GM23338 (cell line): ENCODE measurements around the gene CCSER2. TPM values are rescaled to one million over a fixed set of nuclear protein-coding genes. Genes with fewer than 3 reads are reported as not detected.

Experiments
- ATAC-seq: fragments of 200-7000 bp; cut with Tn5 transposase; 3 replicates; pipeline ENCODE4 v1.9.1; 2020
- DNase-seq: peaks from one replicate; pipeline ENCODE4 v3.0.0-alpha.2; 2015; ENCODE audit warnings: low spot score
- H2AFZ ChIP-seq: fragments of 200-600 bp; sonication (generic); 2 replicates; pipeline ENCODE4 v1.8.0; 2016; ENCODE audit warnings: antibody characterized with exemption, mild to moderate bottlenecking, moderate library complexity
- H3F3A ChIP-seq: fragments of 200-600 bp; sonication (generic); replicated peaks from 2 replicates; pipeline ENCODE4 v1.8.0; 2017; ENCODE audit warnings: antibody characterized with exemption, mixed run types, low read depth
- H3K27ac ChIP-seq: fragments of 200-600 bp; sonication (generic); 2 replicates; pipeline ENCODE4 v1.6.1; 2016; ENCODE audit warnings: low read depth
- H3K27me3 ChIP-seq: fragments of 200-600 bp; sonication (generic); 2 replicates; pipeline ENCODE4 v1.8.0; 2016; ENCODE audit warnings: mild to moderate bottlenecking, mixed run types, moderate library complexity; ENCODE audit not compliant: insufficient read depth
- H3K36me3 ChIP-seq: fragments of 200-600 bp; sonication (generic); 2 replicates; pipeline ENCODE4 v1.8.0; 2016; ENCODE audit warnings: mild to moderate bottlenecking; ENCODE audit not compliant: insufficient read depth
- H3K4me1 ChIP-seq: fragments of 200-600 bp; sonication (generic); 2 replicates; pipeline ENCODE4 v1.8.0; 2016; ENCODE audit warnings: mild to moderate bottlenecking, moderate library complexity; ENCODE audit not compliant: insufficient read depth
- H3K4me2 ChIP-seq: fragments of 200-600 bp; sonication (generic); 2 replicates; pipeline ENCODE4 v1.7.1; 2017; ENCODE audit warnings: mixed run types
- H3K4me3 ChIP-seq: fragments of 200-600 bp; sonication (generic); 2 replicates; pipeline ENCODE4 v1.6.1; 2016; ENCODE audit warnings: mixed run types
- H3K79me2 ChIP-seq: fragments of 200-600 bp; sonication (generic); replicated peaks from 2 replicates; pipeline ENCODE4 v1.8.0; 2017; ENCODE audit warnings: mild to moderate bottlenecking; ENCODE audit not compliant: insufficient read depth
- H3K9me2 ChIP-seq: fragments of 200-600 bp; sonication (generic); 2 replicates; pipeline ENCODE4 v1.8.0; 2017; ENCODE audit not compliant: insufficient read depth
- H4K20me1 ChIP-seq: fragments of 200-600 bp; sonication (generic); replicated peaks from 2 replicates; pipeline ENCODE4 v1.8.0; 2017; ENCODE audit warnings: mild to moderate bottlenecking; ENCODE audit not compliant: insufficient read depth
- H3K27ac Mint-ChIP-seq: 2 replicates; pipeline ENCODE4 v1.8.0; 2020; ENCODE audit warnings: inconsistent platforms, mild to moderate bottlenecking, moderate library complexity, mixed read lengths
- H3K27me3 Mint-ChIP-seq: 3 replicates; pipeline ENCODE4 v1.8.0; 2022; ENCODE audit warnings: low read depth, mild to moderate bottlenecking, moderate library complexity, mixed read lengths, inconsistent platforms; ENCODE audit not compliant: insufficient read depth, poor library complexity
- H3K36me3 Mint-ChIP-seq: 3 replicates; pipeline ENCODE4 v1.8.0; 2021; ENCODE audit warnings: low read depth, mild to moderate bottlenecking, inconsistent platforms, moderate library complexity, mixed read lengths
- H3K4me1 Mint-ChIP-seq: 3 replicates; pipeline ENCODE4 v1.8.0; 2020; ENCODE audit warnings: mild to moderate bottlenecking, inconsistent platforms, mixed read lengths
- H3K4me3 Mint-ChIP-seq: 3 replicates; pipeline ENCODE4 v1.8.0; 2021; ENCODE audit warnings: moderate library complexity, mild to moderate bottlenecking, inconsistent platforms, mixed read lengths
- H3K9me3 Mint-ChIP-seq: 3 replicates; pipeline ENCODE4 v1.8.0; 2020; ENCODE audit warnings: moderate library complexity, mild to moderate bottlenecking, inconsistent platforms, mixed read lengths
- NANOG ChIP-seq: IDR thresholded peaks from 2 replicates; pipeline ENCODE4 v1.6.1; 2016; ENCODE audit warnings: antibody characterized with exemption, borderline replicate concordance
- POLR2AphosphoS5 ChIP-seq: IDR thresholded peaks from 2 replicates; pipeline ENCODE4 v1.6.1; 2016; ENCODE audit warnings: antibody characterized with exemption, low read depth
- ZNF114 ChIP-seq: fragments of 250-450 bp; sonication (Bioruptor Pico); IDR thresholded peaks from 2 replicates; pipeline ENCODE4 v1.5.0; 2020; ENCODE audit warnings: mild to moderate bottlenecking, moderate library complexity
- ZNF331 ChIP-seq: fragments of 250-450 bp; sonication (Bioruptor Pico); IDR thresholded peaks from 2 replicates; pipeline ENCODE4 v1.5.0; 2020; ENCODE audit warnings: low read depth, mild to moderate bottlenecking, moderate library complexity
- polyA plus RNA-seq: library from polyadenylated mRNA; unstranded; fragments of >200 nt; fragmentation: Nextera tagmentation; extraction: Ambion mirVana; gene quantifications from 2 replicates; pipeline ENCODE4 v1.2.1, GENCODE V29; 2016
- total RNA-seq: library from RNA; depleted of rRNA; stranded (reverse); fragments of >200 nt; shearing (Covaris generic); gene quantifications from 2 replicates; pipeline ENCODE4 v1.2.3, GENCODE V29; 2014
- TF ChIP-seq, protein P1 (sequence below): IDR thresholded peaks from one replicate; pipeline ENCODE4 v1.6.1; 2018; ENCODE audit warnings: antibody characterized with exemption; ENCODE audit not compliant: unreplicated experiment
- TF ChIP-seq, protein P2 (sequence below): fragments of 250-450 bp; sonication (Bioruptor Pico); IDR thresholded peaks from 2 replicates; pipeline ENCODE4 v1.5.0; 2020; ENCODE audit warnings: mild to moderate bottlenecking, moderate library complexity
- TF ChIP-seq, protein P3 (sequence below): IDR thresholded peaks from 2 replicates; pipeline ENCODE4 v1.6.1; 2016; ENCODE audit warnings: antibody characterized with exemption

The CCSER2 gene
- total and polyA plus RNA-seq, 2 experiments from 2014 or later: 30.6 to 37.2 TPM

DNA sequence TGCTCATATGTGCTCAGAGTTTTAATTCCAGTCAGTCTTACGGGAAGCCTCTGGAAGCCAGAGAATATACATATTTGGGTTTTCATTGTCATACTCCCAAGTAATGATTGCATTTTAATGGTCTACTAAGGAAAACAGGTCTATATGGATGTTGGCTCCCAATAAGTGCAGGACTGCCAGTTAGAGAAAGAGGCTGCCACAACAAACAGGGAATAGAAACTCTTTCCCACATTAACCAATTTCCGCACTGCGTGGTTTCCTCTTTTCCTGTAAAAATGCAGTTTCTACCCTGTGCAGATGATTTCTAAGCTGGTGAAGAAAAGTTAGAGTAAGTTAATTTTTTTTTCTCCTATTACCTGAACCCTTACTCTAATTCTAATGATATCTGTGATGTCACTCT, 78.2 kb downstream of the CCSER2 start:
- Histone ChIP-seq H3K27me3 (no peaks in the 10 kb centered on the region), H3K4me2 (no peak overlapping the region), H2AFZ (no peak overlapping the region), H3K9me2 (no peaks in the 10 kb centered on the region), H3K27ac (no peak overlapping the region), H3F3A (no peaks in the 10 kb centered on the region), H3K4me3 (no peak overlapping the region), H3K4me1 (peaks cover 2% of the 10 kb centered on the region; the same call in 1 of the 2 replicates), H4K20me1 (no peaks in the 10 kb centered on the region), H3K36me3 (no peaks in the 10 kb centered on the region), H3K79me2 (peaks cover 48% of the 10 kb centered on the region)
- peaks cover 2% of the 10 kb centered on the region; the same call in 1 of the 3 replicates for H3K4me1 Mint-ChIP-seq
- ATAC-seq (no peak), DNase-seq (no peak)
- TF ChIP-seq ZNF114 (CRISPR knock-in tag): no peak
- TF ChIP-seq, protein P1, sequence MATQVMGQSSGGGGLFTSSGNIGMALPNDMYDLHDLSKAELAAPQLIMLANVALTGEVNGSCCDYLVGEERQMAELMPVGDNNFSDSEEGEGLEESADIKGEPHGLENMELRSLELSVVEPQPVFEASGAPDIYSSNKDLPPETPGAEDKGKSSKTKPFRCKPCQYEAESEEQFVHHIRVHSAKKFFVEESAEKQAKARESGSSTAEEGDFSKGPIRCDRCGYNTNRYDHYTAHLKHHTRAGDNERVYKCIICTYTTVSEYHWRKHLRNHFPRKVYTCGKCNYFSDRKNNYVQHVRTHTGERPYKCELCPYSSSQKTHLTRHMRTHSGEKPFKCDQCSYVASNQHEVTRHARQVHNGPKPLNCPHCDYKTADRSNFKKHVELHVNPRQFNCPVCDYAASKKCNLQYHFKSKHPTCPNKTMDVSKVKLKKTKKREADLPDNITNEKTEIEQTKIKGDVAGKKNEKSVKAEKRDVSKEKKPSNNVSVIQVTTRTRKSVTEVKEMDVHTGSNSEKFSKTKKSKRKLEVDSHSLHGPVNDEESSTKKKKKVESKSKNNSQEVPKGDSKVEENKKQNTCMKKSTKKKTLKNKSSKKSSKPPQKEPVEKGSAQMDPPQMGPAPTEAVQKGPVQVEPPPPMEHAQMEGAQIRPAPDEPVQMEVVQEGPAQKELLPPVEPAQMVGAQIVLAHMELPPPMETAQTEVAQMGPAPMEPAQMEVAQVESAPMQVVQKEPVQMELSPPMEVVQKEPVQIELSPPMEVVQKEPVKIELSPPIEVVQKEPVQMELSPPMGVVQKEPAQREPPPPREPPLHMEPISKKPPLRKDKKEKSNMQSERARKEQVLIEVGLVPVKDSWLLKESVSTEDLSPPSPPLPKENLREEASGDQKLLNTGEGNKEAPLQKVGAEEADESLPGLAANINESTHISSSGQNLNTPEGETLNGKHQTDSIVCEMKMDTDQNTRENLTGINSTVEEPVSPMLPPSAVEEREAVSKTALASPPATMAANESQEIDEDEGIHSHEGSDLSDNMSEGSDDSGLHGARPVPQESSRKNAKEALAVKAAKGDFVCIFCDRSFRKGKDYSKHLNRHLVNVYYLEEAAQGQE: no peak
- no peak for TF ChIP-seq NANOG
- TF ChIP-seq, protein P2, sequence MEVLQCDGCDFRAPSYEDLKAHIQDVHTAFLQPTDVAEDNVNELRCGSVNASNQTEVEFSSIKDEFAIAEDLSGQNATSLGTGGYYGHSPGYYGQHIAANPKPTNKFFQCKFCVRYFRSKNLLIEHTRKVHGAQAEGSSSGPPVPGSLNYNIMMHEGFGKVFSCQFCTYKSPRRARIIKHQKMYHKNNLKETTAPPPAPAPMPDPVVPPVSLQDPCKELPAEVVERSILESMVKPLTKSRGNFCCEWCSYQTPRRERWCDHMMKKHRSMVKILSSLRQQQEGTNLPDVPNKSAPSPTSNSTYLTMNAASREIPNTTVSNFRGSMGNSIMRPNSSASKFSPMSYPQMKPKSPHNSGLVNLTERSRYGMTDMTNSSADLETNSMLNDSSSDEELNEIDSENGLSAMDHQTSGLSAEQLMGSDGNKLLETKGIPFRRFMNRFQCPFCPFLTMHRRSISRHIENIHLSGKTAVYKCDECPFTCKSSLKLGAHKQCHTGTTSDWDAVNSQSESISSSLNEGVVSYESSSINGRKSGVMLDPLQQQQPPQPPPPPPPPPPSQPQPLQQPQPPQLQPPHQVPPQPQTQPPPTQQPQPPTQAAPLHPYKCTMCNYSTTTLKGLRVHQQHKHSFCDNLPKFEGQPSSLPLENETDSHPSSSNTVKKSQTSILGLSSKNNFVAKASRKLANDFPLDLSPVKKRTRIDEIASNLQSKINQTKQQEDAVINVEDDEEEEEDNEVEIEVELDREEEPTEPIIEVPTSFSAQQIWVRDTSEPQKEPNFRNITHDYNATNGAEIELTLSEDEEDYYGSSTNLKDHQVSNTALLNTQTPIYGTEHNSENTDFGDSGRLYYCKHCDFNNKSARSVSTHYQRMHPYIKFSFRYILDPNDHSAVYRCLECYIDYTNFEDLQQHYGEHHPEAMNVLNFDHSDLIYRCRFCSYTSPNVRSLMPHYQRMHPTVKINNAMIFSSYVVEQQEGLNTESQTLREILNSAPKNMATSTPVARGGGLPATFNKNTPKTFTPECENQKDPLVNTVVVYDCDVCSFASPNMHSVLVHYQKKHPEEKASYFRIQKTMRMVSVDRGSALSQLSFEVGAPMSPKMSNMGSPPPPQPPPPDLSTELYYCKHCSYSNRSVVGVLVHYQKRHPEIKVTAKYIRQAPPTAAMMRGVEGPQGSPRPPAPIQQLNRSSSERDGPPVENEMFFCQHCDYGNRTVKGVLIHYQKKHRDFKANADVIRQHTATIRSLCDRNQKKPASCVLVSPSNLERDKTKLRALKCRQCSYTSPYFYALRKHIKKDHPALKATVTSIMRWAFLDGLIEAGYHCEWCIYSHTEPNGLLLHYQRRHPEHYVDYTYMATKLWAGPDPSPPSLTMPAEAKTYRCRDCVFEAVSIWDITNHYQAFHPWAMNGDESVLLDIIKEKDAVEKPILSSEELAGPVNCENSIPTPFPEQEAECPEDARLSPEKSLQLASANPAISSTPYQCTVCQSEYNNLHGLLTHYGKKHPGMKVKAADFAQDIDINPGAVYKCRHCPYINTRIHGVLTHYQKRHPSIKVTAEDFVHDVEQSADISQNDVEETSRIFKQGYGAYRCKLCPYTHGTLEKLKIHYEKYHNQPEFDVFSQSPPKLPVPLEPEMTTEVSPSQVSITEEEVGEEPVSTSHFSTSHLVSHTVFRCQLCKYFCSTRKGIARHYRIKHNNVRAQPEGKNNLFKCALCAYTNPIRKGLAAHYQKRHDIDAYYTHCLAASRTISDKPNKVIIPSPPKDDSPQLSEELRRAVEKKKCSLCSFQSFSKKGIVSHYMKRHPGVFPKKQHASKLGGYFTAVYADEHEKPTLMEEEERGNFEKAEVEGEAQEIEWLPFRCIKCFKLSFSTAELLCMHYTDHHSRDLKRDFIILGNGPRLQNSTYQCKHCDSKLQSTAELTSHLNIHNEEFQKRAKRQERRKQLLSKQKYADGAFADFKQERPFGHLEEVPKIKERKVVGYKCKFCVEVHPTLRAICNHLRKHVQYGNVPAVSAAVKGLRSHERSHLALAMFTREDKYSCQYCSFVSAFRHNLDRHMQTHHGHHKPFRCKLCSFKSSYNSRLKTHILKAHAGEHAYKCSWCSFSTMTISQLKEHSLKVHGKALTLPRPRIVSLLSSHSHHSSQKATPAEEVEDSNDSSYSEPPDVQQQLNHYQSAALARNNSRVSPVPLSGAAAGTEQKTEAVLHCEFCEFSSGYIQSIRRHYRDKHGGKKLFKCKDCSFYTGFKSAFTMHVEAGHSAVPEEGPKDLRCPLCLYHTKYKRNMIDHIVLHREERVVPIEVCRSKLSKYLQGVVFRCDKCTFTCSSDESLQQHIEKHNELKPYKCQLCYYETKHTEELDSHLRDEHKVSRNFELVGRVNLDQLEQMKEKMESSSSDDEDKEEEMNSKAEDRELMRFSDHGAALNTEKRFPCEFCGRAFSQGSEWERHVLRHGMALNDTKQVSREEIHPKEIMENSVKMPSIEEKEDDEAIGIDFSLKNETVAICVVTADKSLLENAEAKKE (CRISPR knock-in tag): no peak
- no peak for TF ChIP-seq ZNF331 (CRISPR knock-in tag)
- no peak for TF ChIP-seq POLR2AphosphoS5
- TF ChIP-seq, protein P3, sequence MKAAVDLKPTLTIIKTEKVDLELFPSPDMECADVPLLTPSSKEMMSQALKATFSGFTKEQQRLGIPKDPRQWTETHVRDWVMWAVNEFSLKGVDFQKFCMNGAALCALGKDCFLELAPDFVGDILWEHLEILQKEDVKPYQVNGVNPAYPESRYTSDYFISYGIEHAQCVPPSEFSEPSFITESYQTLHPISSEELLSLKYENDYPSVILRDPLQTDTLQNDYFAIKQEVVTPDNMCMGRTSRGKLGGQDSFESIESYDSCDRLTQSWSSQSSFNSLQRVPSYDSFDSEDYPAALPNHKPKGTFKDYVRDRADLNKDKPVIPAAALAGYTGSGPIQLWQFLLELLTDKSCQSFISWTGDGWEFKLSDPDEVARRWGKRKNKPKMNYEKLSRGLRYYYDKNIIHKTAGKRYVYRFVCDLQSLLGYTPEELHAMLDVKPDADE: no peak
- peaks cover 12% of the 10 kb centered on the region for H3K9me3 Mint-ChIP-seq
- H3K36me3 Mint-ChIP-seq: peaks cover 17% of the 10 kb centered on the region; the same call in 2 of the 3 replicates
- H3K27me3 Mint-ChIP-seq: no peaks in the 10 kb centered on the region
- H3K4me3 Mint-ChIP-seq: no peak overlapping the region
- no peak overlapping the region for H3K27ac Mint-ChIP-seq
